Activated CD4-positive, alpha-beta T cell treated with anti-CD3 and anti-CD28 coated beads for 24 hours (primary cell): ENCODE data around the gene KRT77.
A peak's percentile ranks its signal among the peaks of the same experiment; 100 is the strongest.

Source experiments
- DNase-seq, 2 donors: peaks; one replicate each; pipeline ENCODE4 v3.0.0-alpha.2; 2020; ENCODE audit warnings: low read depth in 2 of 2

Gene KRT77

DNA sequence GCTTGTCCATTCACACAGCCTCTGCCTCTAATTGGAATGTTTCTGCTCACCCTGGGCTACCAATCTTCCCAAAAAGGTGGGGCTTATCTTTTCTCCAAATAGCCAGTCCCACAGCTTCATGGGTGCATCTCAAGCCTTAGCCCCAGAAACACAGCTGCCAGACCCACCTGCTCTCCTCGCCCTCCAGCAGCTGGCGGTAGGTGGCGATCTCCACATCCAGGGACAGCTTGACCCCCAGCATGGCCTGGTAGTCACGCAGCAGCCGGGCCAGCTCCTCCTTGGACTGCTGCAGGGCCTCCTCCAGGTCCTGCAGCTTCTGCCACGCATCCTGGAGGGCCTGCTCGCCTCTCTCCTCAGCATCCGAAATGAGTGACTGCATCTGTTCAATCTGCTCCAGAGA, 11.1 kb downstream of the KRT77 start:
- no peak for DNase-seq

DNA sequence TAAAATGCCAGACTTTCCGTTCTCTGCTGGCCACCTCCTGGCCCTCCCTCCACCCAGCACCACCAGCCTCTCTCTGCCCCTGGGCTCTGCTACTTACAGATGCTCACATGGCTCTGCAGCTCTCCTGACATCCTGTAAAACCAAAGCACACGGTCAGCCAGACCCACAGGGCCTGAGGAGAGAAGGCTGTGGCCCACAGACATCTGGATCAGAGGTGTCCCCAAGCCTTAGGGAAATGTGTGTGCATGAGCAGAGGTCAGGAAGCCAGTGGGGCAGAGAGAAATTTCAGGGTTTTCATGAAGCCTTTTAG, 11.5 kb downstream of the KRT77 start:
- DNase-seq, result no peak

DNA sequence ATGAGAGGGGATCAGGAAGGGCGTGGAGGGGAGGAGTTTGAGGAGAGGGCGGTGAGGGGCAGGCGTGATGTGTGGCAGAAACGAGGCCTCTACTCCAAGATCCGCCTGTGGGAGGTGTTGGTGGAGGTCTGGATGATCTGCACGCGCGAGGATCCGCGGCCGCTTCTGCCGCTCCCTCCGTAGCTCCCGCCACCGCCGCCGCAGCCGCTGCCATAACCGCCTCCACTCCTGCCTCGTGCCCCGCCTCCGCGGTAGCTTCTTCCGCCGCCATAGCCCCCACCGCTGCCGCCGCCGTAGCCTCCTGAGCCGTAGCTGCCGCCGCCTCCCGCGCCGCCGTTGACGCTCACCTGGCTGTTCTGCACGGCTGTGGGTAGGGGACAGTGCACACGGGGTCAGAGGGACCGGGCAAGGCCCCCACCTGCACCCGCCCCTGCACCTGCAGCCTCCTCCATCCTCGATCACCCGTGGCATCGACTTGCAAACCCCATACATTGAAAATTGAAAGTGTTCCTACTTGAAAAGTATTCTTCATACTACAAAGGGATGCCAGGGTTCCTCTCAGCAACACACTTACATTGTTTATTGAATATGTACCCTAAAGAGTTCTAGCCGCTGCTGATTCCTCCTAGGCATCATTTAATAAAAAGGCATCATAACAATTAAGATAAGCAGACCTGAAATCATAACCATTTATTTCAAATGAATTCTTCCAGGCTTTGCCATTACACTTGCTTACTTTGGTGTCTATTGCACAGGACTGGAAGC, 12.1 kb downstream of the KRT77 start:
- peak; percentile 22 to 33 for DNase-seq

DNA sequence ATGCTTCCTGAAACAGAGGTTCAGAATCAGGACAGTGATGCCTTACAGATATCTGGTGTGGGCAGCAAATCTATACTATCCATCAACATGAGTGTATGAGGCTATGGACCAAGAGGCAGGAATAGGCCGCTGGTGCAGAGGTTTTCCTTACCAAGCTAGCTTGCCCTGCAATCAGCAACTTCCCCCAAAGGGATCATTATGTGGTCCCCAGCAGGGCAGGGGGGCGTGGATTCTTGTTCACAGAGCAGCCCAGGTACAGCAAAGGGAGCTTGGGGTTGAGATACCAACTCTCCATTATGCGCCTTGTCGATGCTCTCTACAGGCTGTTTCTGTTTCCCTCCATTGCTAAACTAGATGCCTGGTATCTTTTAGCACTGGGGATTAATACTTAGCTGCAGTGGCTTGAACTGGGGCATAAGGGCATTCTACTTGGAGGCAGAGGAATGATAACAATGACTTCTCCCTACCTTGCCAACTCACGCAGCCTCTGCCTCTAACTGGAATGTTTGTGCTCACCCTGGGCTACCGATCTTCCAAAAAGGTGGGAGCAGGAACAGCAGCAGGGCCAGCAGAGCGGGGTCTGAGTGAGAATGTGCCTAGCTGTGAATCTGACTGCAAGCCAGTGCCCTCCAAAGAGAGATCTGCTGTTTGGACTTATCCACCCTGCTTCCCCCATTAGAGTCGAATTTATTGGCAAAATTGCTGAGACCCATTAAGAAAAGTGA, 12.8 kb downstream of the KRT77 start:
- DNase-seq, result no peak

DNA sequence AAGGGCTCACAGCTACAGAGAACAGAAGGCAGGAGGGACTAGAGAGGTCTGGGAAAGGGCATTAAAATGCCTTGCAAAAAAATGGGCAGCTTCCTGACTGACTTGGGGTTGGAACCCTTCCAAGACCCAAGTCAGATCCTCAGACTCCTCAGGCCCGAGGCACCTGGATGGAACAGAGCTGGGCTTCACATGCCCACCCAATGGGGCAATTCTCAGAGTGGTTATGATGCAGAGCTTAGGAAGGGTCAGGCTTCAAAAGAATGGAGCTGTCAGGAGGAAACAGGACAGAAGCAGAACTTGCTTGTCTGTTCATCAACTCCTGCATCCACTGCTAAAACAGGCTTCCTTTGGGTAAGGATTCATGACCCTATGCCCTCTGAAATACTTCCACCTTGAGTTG, 13.4 kb downstream of the KRT77 start:
- no peak for DNase-seq

DNA sequence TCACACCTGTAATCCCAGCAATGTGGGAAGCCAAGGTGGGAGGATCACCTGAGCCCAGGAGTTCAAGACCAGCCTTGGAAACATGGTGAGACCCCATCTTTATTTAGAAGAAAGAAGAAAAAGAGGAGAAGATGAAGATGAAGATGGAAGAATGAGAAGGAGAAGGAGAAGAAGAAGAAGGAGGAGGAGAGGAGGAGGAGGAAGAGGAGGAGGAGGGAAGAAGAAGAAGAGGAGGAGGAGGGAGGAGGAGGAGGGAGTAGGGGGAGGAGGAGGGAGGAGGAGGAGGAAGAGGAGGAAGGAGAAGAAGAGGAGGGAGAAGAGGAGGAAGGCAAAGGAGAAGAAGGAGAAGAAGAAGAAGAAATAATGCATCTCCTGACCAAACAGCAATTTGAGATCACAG, 14.1 kb downstream of the KRT77 start:
- DNase-seq, result no peak

DNA sequence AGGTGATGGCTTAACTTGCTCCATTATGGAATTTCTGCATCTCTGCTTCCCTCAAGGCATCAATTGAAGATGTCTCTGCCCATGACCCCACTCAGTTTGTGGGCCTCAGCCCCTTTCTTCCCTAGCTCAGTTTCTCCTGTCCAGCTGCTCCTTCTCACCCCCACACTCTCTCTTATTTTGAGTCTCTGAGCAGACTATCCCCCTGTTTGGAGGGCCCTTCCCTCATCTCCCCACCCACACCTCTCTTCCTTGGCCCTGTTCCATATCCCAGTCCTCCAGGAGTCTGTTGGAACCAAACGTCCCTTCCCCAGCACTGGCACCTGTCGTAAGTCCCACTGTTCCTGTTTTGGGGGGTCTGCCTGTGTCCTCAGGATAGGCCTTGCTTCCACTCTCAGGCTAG, 14.8 kb downstream of the KRT77 start:
- no peak for DNase-seq

DNA sequence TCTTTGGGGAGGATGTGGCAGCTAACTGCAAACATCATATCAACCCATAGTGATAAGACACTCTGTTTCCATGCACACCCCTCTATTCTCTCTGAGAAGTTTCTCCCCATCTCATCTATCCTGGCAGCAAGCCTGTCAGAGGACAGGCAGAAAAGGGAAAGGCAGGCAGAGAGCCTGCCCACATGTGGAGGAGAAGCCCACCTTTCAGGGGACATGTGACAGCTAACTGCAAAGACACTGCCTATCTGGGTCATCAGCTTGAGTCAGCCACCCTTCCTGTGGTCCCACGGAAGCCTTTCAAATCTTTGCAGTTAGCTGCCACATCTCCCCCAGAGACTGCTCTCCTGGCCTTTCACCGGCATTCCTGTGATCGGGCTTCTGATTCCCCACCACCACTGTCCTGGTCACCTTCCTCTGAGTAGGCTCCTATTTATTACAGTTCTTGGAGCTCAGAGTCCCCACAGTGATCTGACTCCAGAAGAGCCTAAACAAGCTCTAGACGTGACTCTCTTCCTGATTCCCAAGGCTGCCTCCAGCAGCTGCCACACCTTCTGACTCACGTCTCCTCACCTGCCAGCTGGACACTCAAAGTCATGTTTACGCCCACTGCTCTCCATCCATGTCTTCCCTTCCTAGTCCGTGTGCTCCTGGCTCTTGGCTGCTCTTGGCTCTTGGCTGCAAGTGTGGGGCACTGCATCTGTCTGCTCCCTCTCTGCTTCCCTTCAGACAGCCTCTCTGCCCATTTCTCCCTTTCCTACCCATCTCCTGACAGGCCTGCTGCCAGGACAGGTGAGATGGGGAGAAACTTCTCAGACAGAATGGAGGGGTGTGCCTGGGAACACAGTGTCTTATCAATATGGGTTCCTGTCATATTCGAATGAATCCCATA, 15.6 kb downstream of the KRT77 start:
- no peak for DNase-seq

DNA sequence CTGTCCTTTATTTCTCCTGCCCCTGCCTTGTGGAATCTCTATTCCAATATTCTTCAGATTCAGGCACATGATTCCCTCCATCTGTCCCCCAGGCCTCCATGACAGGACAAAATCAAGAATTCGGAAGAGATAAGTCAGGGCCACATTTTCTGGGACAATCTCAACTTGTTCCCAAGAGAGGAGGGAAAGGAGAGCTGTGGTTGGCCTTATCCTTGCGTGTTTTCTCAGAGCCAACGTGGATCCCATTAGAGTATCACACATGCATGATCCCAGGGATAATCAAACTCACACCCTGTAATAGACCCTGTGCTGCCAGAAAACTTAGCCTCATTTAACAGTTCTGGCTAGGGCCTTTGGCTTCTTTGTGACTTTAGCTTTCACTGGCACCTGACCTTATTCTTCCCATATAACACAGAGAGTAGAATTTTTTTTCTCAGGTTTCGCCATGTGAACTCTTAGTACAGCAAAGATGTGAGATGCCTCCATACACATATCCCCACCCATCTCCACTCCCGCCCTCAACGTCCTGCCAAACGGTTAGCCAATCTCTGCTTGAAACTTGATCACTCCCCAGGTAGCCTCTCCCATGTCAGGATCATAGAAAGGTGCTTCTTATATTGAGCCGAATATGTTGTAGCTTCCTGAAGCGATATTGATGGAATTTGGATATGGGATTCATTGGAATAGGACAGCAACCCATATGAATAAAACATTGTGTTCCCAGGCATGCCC, 16.4 kb downstream of the KRT77 start:
- no peak for DNase-seq

DNA sequence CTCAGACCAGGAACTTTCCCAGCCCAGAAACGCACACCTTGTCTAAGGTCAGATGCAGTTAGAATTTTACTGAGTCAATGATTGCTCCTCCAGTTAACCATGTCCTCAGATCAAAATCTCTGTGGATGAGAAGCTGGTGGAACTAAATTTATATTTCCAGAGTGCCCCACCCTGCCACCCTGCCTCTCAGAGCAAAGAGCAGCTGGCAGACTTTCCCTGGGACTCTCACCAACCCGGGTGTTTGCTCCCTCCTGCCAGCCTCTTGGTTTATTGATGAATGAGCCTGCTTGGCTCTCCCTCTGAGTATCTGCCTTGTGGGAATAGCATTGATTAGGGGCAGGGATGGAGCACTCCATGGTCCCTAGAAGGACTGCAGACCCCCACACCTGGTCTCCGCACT, 17.3 kb downstream of the KRT77 start:
- no peak for DNase-seq

DNA sequence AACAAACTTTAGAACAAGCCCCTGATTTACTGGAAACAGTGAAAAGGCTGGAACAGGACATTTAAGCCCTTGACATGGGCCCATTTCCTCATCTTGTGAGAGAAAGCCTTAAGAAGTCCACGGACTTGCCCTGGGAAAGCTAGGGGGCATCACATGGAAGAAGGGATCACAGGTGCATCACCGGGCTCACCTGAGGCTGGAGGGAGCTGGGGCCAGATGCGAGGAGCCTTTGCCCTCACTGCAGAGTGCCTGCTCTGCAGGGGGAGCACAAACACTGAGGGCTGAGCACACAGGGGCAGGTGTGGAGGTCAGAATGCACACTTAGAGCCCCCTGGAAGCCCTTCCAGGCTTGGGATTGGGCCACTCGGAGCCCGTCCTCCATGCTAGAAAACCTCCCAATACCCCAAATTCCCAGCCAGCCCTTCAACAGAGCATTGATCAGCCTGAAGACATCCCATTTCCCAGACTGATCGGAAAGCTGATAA, 17.9 kb downstream of the KRT77 start:
- no peak for DNase-seq

DNA sequence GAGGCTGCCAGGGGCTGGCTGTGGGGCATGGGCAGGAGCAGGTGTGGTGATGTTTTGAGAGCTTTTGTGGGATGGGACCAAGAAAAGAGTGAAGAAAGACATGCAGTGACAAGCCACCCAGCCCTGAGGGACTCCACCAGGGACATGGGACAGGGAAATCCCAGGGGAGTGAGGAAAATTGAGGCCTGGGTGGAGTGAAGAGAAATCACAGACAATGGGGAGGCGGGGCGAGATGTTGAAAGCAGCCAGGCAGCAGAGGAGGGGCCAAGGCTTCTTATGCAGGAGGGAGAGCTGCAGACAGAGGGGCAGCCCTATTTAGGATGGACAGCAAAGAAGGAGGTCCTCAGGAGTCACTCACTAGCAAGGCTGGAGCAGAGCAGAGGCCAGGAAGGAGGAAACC, 18.9 kb downstream of the KRT77 start:
- no peak for DNase-seq

DNA sequence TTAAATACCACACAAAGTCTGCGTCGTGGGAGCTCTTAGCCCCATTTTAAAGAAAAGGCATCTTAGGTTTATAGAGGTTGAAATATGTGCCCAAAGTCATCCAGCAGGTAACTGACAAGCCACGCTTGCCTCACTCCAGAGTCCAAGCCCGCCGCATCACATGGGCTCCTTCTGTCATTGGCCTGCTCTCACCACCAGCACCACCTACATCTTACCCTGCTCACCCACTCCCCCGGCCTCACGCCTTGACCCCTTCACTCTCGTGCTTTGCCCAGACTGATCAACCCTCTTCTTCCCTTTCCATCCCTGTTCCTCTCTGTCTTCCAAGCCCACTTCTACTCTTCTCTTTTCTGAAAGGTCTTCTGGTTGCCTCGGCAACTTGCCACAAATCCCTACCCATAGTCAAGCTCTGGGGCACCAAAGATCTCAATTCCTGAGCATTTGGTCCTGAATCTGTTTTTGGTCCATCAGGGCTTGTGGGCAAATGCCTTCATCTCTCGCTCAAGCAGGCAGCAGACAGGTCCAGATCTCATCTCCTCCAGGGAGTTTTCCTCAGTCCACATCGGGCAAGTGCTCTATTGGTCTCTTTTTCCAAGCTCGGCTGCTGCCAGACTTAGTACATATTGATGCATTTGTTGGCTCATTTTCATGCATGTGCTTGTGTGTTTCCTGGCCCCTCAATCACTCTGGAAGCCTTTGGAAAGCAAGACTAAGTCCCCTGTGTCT, 19.6 kb downstream of the KRT77 start:
- DNase-seq, result no peak

DNA sequence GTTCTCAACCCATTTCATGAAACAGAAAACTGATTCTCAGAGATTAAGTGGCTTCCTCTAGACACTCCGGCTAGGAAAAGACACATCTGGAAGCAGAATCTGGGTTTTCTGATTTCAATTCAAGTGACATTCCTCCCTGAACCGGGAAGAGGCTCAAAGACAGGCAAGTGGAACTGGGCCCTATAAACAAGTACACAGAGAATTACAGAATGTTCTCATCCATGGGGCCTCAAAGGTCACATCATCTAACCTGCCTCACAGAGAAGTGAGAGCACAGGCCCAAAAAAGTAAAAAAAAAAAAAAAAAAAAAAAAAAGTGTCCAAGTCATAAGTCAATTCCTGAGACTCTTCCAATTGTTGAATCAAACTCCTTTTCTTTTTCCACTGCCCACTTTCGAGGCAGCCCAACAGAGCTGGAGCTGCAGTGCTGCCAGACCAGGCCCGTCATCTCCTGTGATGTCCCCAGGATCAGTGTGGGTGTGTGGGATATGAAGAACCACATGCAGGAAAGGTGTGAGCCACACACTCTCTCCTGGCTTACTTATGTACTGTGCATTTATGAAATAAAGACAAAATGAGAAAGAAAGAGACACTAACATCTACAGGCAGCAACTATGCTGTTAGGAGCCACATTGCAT, 20.3 kb downstream of the KRT77 start:
- DNase-seq, result no peak

DNA sequence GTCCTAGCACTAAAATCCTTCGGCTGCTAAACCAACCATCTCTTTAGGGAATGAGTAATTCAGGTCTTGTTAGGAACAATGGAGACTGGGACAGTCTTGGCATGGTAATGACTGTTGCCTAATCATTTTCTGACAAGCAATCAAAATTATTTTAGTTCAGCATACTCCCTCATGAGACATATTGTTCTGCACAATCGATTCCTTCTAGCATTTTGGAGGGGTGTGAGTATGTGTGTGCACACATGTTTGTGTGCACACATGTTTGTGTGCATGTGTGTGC, 21.0 kb downstream of the KRT77 start:
- no peak for DNase-seq

DNA sequence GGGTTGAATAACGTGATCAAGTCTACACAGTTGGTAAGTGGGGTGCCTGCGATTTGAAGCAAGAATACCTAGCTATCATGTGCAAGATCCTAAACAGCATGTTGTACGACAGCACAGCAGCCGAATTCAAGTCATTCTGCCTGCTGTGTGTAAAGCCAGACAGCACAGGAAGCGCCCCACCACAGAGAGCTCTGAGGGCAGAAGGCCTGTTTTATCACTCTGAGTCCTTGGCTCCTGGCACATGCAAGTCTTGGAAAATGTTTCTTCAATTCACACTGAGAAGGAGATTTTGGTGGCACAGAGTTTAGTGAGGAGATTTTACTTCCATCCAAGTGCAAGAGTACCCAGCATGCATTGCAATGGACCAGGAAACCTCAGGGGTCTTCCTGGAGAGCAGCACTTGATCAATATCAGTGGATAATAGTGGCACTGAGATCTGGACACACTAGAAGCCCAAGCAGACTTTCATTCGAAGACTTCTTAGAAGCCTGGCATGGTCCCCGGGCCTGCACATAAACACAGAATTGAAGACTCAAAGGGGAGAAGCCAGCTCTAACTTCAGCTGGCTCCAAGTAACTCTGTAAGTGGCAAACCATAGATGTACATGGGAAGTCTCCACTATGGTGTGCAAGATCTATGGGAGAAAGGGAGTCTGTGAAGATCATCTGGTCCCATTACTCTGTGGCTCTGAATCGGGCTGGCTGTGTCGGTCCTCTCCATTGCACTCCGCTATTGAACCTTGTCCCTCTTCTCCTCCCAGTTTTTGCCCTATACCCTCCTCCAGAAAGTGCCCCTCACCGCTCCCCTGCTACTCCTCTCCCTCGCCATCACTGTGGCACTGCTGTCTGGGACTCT, 21.6 kb downstream of the KRT77 start:
- DNase-seq, result peak in 1 of 2 donors; percentile 4

DNA sequence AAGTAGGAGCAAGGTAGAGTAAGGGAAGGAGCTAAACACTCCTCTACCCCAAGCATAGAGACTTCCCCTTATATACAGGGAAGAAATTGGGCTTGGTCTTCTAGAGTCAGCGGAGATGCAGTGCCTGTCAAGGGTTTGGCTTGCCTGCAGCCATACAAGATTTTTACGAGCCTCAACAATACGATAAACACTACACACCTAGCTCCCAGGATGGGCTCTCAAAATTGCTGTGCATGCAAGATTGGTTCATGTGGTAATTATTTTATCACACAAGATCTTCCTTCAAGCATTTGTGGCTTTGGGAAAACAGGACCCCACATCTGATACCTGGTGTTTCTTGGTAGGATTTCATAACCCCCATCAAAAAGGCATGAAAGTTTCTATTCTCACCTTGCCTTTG, 23.0 kb downstream of the KRT77 start, which contains the start of gene KRT1:
Gene KRT1, minus strand, starts transcription at position 45 of the 400 bp plus-strand sequence. CDS start 59 bp downstream, outside the sequence.
- DNase-seq, result no peak

DNA sequence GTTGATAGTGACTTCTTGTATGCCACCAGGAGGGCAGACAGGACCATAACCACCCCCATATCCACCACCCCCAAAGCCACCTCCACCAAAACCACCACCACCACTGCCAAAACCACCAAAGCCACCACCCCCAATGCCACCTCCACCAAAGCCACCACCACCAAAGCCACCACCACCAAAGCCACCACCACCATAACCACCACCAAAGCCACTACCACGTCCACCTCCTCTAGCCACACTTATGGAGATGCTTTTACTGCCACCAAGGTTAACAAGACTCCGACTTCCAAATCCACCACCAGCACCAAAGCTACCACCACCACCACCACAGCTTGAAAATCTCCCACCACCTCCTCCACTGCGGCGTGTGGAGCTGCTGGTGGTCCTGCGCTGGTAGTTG, 23.4 kb downstream of the KRT77 start:
- DNase-seq, result no peak

DNA sequence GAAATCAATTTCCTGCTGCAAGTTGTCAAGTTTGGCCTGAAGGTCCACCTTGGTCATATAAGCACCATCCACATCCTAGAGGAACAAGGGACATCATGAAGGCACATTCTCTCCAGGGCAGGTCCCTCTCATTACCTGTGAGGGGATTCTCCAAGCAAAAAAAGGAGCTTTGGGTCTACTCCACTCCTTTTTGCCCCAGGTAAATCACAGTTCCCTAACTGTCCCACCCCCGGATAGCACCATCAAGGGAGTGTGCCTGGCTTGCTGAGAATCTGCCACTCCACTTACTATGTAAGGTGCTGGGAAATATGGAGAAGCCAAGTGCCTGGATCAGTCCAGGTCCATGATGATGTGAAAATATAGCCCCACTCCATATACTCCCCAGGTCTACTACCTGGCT, 25.7 kb downstream of the KRT77 start:
- no peak for DNase-seq

DNA sequence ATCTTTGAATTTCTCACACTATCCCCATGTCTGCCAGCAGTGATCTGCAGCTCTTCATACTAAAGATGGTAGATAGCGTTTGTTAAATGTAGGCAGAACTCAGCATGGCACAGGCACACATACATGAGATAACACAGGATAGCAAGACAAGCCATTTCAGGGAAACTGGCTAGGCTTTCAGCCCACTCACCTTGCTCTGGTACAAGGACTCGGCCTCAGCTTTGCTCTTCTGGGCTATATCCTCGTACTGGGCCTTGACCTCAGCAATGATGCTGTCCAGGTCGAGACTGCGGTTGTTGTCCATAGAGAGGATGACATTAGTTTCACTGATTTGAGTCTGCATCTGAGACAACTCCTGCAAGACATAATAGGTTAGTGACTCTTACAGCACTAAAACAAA, 26.2 kb downstream of the KRT77 start:
- no peak for DNase-seq
